Right renal pelvis (tissue), 4 donors: ENCODE results near the gene PRKACA. TPM values are rescaled to one million over a fixed set of nuclear protein-coding genes. Genes with fewer than 3 reads are reported as not detected.

Experiments
- DNase-seq, 4 donors: peaks; one replicate each; pipeline ENCODE4 v3.0.0-alpha.2; 2013; ENCODE audit warnings: low read depth in 4 of 4, low spot score in 3 of 4, missing footprints in 1 of 4
- polyA plus RNA-seq, 4 donors: library from polyadenylated mRNA; unstranded; fragments of 120-200 nt; gene quantifications; one replicate each; pipeline ENCODE4 v1.2.1, GENCODE V29; 2013; ENCODE audit not compliant: insufficient read length in 4 of 4

The PRKACA gene
- polyA plus RNA-seq, 4 donors, result 89.9 to 107 (median 98.6) TPM

GRCh38 chr19:14097532-14098151, 19.9 kb downstream of the PRKACA start:
- no peak for DNase-seq

- no peak for DNase-seq
These were observed 21.1 kb downstream of the PRKACA start for GRCh38 chr19:14096272-14096992.

GRCh38 chr19:14094854-14095253, 22.7 kb downstream of the PRKACA start:
- no peak for DNase-seq

- DNase-seq, result no peak
These were observed 24.3 kb downstream of the PRKACA start for GRCh38 chr19:14093117-14093823.

DNA sequence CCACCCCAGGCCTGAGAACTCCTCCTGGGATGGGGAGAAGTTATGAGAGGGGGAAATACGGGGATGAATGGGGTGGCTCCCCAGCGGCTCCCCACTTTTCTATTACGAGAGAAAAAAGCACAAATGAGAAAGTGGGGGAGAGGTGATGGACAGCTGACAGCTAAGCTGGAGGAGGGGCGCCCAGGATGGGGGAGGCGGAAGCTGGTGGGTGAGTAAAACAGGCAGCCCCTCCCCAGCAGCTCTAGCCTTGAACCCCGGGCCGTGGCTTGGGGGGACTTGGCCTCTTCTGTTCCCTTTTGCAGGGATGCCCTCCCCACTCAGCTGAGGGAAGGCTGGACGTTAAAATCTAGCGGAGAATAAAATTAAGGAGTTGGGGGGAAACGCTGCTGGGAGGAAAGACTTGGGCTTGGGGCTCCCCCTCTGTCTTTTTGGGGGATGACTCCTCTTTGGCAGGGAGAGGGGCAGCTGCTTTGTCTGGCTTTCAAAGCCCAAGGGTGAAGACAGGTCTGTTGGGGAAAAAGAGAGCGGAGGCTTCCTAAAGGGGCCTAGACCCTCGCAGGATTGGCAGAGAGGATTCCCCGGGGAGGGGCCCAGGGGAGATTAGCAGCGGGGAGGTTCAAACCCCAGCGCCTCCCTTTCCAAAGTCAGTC, 25.6 kb downstream of the PRKACA start:
- no peak for DNase-seq

DNA sequence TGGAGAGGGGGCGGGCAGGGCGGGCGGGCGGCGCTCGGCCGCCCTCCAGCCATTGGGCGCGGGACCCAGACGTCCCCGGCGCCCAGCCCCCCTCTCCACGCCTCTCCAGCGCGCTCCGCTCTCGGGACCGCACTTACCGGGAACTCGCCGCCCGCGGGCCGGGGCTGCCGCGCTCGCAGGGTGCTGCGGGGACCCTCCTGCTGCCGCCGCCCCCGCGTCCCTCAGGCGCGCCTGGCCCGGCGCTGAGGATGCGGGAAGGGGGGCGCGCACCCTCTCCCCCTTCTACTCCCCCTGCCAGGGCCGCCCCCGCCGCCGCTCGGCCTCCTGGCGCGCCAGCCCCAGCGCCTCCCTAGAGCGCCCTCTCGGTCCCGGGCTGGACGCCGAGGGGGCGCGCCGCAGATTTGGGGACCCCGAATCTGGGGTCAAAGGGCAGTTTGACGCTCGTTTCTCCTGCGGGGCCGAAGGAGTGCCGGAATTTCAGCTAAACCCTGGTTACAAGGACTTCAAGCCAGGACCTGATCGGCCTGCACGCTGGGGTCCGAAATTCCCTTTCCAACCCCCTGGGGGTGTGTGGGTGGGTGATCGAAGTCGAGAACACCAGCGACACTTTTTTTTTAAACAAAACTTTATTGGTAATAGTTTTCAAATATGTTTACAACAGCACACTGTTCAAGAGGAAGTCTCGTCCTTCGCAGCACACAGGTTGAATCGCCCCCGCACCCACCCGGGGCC, 26.3 kb downstream of the PRKACA start:
- no peak for DNase-seq

DNA sequence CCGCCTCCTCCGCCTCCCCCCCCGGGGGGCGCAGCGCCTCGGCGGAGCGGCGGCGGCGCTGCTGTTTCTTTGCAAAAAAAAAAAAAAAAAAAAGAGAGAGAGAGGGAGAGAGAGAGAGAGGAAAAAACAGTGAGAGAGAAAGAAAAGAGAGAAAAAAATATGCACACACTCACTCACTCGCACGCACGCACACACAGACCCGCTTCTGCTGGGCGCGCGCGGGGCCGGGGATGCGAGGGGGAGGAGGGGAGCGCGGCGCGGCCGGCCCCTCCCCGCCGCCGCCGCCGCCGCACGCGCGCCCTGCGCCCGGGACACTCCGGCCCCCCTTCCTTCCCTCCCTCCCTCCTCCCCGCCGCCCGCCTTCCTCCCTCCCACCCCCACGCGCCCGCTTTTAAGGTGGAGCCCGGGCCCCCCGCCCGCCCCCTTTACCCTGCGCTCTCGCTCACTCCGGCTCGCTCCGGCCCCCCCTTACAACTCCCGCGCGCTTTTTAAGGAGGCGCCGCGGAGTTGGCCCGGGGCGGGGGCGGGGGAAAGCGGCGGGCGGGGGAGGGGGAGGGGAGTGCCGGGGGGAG, 27.0 kb downstream of the PRKACA start, which contains the start of gene SAMD1:
Gene SAMD1, minus strand, starts transcription at position 243 of the 572 bp plus-strand sequence.
- DNase-seq, result peak in 3 of 4 donors; percentile 83 to 86 (median 83)

DNA sequence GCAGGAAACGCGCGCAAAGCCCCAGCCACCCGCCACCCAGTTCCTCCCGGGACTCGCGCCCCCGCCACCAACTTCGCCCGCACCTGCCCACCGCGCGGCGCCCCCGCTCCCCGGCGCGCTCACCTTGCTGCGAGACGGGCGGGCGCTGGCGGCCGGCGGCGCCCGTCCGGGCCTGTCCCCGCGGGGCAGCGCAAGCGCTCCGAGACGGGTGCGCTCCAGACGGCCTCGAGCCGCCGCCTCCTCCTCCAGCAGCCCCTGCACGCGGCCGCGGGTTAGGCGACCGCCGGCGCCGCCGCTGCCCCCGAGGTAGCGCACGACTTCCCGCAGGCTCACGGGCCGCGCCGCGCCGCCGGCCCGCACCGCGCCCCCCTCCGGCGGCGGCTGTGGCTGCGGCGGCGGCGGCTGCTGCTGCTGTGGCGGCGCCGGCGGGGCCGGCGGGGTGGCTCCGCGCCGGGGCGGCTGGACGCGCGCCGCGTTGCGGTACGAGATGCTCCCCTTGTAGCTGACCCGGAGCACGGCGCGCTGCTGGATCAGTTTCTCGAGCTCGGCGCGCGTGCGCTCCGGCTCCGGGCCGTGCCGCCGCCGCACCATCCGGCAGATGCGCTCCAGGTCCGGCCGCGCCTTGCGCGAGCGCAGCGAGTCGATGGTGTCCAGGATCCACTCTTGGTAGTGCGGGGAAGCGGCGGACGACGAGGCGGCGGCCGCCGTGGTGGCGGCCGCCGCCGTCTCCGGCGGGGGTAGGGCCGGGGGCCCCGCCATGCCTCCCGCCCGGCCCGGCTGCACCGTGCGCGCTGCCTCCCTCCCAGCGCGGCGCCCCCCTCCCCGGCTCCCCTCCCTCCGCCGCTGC, 27.7 kb downstream of the PRKACA start:
- DNase-seq, result no peak

DNA sequence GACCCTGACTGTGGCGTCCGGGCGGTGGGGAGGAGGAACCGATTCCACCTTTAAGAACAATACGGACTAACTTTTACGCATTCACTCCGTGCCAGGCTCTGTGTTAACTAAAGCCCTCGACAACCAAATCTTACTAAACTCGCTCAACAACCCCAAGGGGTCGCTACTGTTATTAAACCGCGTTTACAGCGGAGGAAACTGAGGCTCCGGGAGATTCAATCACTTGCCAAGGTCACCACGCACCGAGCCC, 28.2 kb downstream of the PRKACA start:
- no peak for DNase-seq

- DNase-seq, result no peak
These were observed 28.7 kb downstream of the PRKACA start for GRCh38 chr19:14088634-14089411.

GRCh38 chr19:14086098-14086497, 31.5 kb downstream of the PRKACA start:
- DNase-seq, result no peak

DNA sequence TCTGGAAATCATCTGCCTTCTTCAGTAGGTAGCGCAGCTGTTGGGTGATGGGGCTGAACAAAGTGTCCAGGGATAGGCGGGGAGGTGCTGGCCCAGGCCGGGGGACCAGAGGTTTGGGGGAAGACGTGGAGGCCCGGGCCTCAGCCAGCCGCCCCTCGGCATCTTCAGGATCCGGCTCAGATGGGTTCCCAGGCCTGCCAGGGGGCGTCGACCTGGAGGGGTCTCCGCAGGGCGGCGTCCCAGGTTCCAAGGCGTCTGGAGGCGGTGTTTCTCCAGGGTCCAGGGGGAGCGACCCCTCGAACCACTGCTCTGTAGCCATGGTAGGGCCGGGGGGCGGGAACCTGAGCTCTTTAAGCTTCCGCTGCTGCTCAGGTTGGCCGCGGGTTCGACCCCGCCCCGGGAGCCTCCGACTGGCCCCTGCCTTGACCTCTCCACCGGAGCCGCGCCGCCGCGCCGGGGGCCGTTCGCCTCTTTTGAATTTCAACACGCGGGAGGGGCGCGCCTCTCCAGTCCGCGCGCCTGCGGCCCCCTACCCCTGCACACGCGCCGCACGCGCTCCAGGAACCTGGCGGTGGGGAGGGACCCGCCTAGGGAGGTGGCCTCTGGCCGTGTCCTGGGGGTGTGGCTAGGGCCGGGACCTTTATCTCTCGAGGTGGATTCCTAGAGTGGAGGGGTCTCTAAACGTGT, 32.1 kb downstream of the PRKACA start, which contains the start of gene C19orf67:
Gene C19orf67, minus strand, starts transcription at position 475 of the 687 bp plus-strand sequence. Its CDS starts 156 bp downstream, at position 319.
- DNase-seq, result no peak

DNA sequence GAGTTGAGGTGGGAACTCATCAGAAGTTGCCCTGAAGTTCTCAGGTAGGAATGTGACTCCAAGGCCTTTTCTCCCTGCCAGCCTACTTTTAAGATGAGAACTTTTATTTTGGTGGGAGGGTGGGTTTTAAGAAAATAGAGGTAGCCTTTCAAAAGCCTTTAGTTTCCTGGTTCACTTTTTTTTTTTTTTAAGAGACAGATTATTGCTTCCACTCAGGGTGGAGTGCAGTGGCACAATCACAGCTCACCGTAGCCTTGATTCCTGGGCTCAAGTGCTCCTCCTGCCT, 34.9 kb downstream of the PRKACA start:
- DNase-seq, result no peak

GRCh38 chr19:14081797-14082674, 35.5 kb downstream of the PRKACA start:
- DNase-seq, result no peak

- DNase-seq, result peak; percentile 99 to 100 (median 100)
These were observed 36.4 kb downstream of the PRKACA start for GRCh38 chr19:14080887-14081796.

GRCh38 chr19:14078411-14078810, 39.2 kb downstream of the PRKACA start:
- DNase-seq, result no peak
